Endothelial cell of umbilical vein (primary cell): ENCODE data around the gene RBKS. TPM values are rescaled to one million over a fixed set of nuclear protein-coding genes. Genes with fewer than 3 reads are reported as not detected.

ENCODE experiments used
- BruUV-seq: library from RNA; stranded (reverse); fragments of 400-500 nt; replicated peaks from 2 replicates; lab custom pipeline; 2021; lab: Mats Ljungman, UMichigan
- CTCF ChIA-PET: fragments of 300-600, 350-600 bp; sonication (Branson Sonifier 250); formaldehyde crosslinking; loops from one replicate; lab custom pipeline; 2021; ENCODE audit warnings: antibody characterized with exemption, inconsistent platforms; lab: Charles Lee
- POLR2A ChIA-PET: fragments of 300-600, 350-600 bp; sonication (Branson Sonifier 250); formaldehyde crosslinking; loops from one replicate; lab custom pipeline; 2021; ENCODE audit warnings: antibody characterized with exemption, inconsistent platforms; lab: Charles Lee
- DNase-seq: peaks from one replicate; pipeline ENCODE4 v3.0.0-alpha.2; 2011; ENCODE audit warnings: low read depth, low spot score
- FAIRE-seq: peaks from 2 replicates; lab custom pipeline; 2011; peaks lifted over from hg19 to GRCh38; lab: Jason Lieb, UNC
- H2AFZ ChIP-seq: 2 replicates; pipeline ENCODE4 v1.6.0; 2012; ENCODE audit warnings: low read depth, low read length, control low read depth, inconsistent platforms
- H3K27ac ChIP-seq: 2 replicates; pipeline ENCODE4 v1.5.1; 2011; ENCODE audit warnings: low read depth, mild to moderate bottlenecking, control low read depth, low read length, moderate library complexity; ENCODE audit not compliant: insufficient read depth
- H3K27me3 ChIP-seq, 2 experiments: 2 replicates each; pipeline versions ENCODE4 v1.6.0 to v1.6.1; 2011; ENCODE audit warnings: low read length in 2 of 2, mixed read lengths in 1 of 2; ENCODE audit not compliant: control insufficient read depth in 2 of 2, insufficient read depth in 2 of 2
- H3K36me3 ChIP-seq, 2 experiments: 2 replicates in 1 of 2; 3 replicates in 1 of 2; pipeline ENCODE4 v1.5.1; 2011; ENCODE audit warnings: low read length in 2 of 2, mild to moderate bottlenecking in 1 of 2, moderate library complexity in 1 of 2; ENCODE audit not compliant: control insufficient read depth in 2 of 2, insufficient read depth in 2 of 2; ENCODE audit errors: extremely low read depth in 1 of 2
- H3K4me1 ChIP-seq: 3 replicates; pipeline ENCODE4 v1.5.1; 2011; ENCODE audit warnings: mild to moderate bottlenecking, low read length; ENCODE audit not compliant: control insufficient read depth, insufficient read depth; ENCODE audit errors: extremely low read depth
- H3K4me2 ChIP-seq: 2 replicates; pipeline ENCODE4 v1.6.1; 2011; ENCODE audit warnings: low read length, control low read depth, mixed read lengths; ENCODE audit not compliant: insufficient read depth
- H3K4me3 ChIP-seq, 3 experiments: fragments of 200-600 bp in 1 of 3; sonication (generic), shearing (Covaris generic) in 1 of 3; replicated peaks in 1 of 3; 2 replicates each; pipeline ENCODE4 v1.5.1; 2011 to 2016; ENCODE audit warnings: control low read depth in 3 of 3, low read length in 3 of 3, mild to moderate bottlenecking in 2 of 3, inconsistent platforms in 1 of 3, low read depth in 1 of 3, moderate library complexity in 1 of 3; ENCODE audit not compliant: insufficient read depth in 1 of 3
- H3K79me2 ChIP-seq: 2 replicates; pipeline ENCODE4 v1.6.0; 2012; ENCODE audit warnings: low read length, inconsistent platforms; ENCODE audit not compliant: control insufficient read depth, insufficient read depth
- H3K9ac ChIP-seq: replicated peaks from 2 replicates; pipeline ENCODE3; 2011; ENCODE audit warnings: low read length, control low read depth; ENCODE audit not compliant: insufficient read depth; ENCODE audit errors: extremely low read depth
- H3K9me1 ChIP-seq: replicated peaks from 3 replicates; pipeline ENCODE4 v1.6.0; 2011; ENCODE audit warnings: mild to moderate bottlenecking, low read length; ENCODE audit not compliant: control insufficient read depth, insufficient read depth; ENCODE audit errors: extremely low read depth
- H3K9me3 ChIP-seq: replicated peaks from 2 replicates; pipeline ENCODE4 v1.5.1; 2012; ENCODE audit warnings: low read length, inconsistent platforms; ENCODE audit not compliant: control insufficient read depth, insufficient read depth
- H4K20me1 ChIP-seq: replicated peaks from 2 replicates; pipeline ENCODE3; 2011; ENCODE audit warnings: mild to moderate bottlenecking, low read length; ENCODE audit not compliant: control insufficient read depth, insufficient read depth; ENCODE audit errors: extremely low read depth
- CTCF ChIP-seq, 2 donors: IDR thresholded peaks; 1 replicate in 1 of 2; 2 replicates in 1 of 2; pipeline ENCODE4 v1.5.1; 2011; ENCODE audit warnings: low read length in 2 of 2, mild to moderate bottlenecking in 2 of 2, moderate library complexity in 2 of 2, control low read depth in 1 of 2, inconsistent platforms in 1 of 2, low read depth in 1 of 2; ENCODE audit not compliant: insufficient read depth in 1 of 2; ENCODE audit errors: extremely low read depth in 1 of 2
- EZH2 ChIP-seq: IDR thresholded peaks from 2 replicates; pipeline ENCODE4 v1.6.1; 2012; ENCODE audit warnings: borderline replicate concordance, low read depth, mild to moderate bottlenecking, moderate library complexity, low read length, inconsistent platforms; ENCODE audit not compliant: severe bottlenecking
- FOS ChIP-seq: IDR thresholded peaks from 2 replicates; pipeline ENCODE4 v1.6.1; 2011; ENCODE audit warnings: mild to moderate bottlenecking, low read length, moderate library complexity, borderline replicate concordance; ENCODE audit not compliant: insufficient read depth
- JUN ChIP-seq: IDR thresholded peaks from 2 replicates; pipeline ENCODE4 v1.6.1; 2011; ENCODE audit warnings: borderline replicate concordance, low read depth; ENCODE audit not compliant: insufficient read length, insufficient read depth
- MAX ChIP-seq: IDR thresholded peaks from 2 replicates; pipeline ENCODE4 v1.6.1; 2011; ENCODE audit not compliant: insufficient read depth, insufficient read length
- POLR2A ChIP-seq: IDR thresholded peaks from 2 replicates; pipeline ENCODE4 v1.6.1; 2012; ENCODE audit warnings: low read depth, mild to moderate bottlenecking, control low read depth, low read length
- POLR2AphosphoS5 ChIP-seq: IDR thresholded peaks from 2 replicates; pipeline ENCODE4 v1.6.1; 2012; ENCODE audit warnings: low read depth, mild to moderate bottlenecking, control low read depth, low read length, moderate library complexity; ENCODE audit not compliant: insufficient read depth
- dilution Hi-C: fragments of 300-500 bp; cut with MboI; formaldehyde crosslinking; loops from one replicate; pipeline ENCODE4 v1.15.0; 2019; ENCODE audit warnings: low sequenced_read_pairs; ENCODE audit not compliant: extremely low pct_ligation_motif_present
- intact Hi-C: fragments of 100-400 bp; cut with micrococcal nuclease; formaldehyde crosslinking; loops from one replicate; pipeline ENCODE4 v1.10.0; 2022
- polyA plus RNA-seq, 4 experiments: library from polyadenylated mRNA; depleted of rRNA in 3 of 4; stranded (reverse) in 3 of 4; unstranded in 1 of 4; fragments of >200 nt; gene quantifications; 2 replicates each; pipeline versions ENCODE4 v1.2.1 to v1.2.3, GENCODE V29; 2011 to 2012; ENCODE audit warnings: missing spikeins in 1 of 4
- total RNA-seq: library from RNA; stranded (reverse); gene quantifications from 2 replicates; pipeline ENCODE4 v1.2.3, GENCODE V29; 2021

The RBKS gene
- total and polyA plus RNA-seq, 2 donors (not counting 3 experiments of a cell fraction or from before 2014, with no cell fraction given), result 0.64 to 1.8 TPM

- Histone ChIP-seq H3K36me3 (no peaks in the 10 kb centered on the region), H3K9me3 (no peaks in the 10 kb centered on the region), H2AFZ (no peak overlapping the region), H3K4me3 (no peak overlapping the region), H3K4me2 (no peak overlapping the region), H3K27me3 (no peaks in the 10 kb centered on the region), H3K27ac (no peak overlapping the region), H3K79me2 (no peaks in the 10 kb centered on the region), H3K9me1 (no peaks in the 10 kb centered on the region), H4K20me1 (no peaks in the 10 kb centered on the region), H3K9ac (no peak overlapping the region), H3K4me1 (peaks cover 7% of the 10 kb centered on the region)
- TF ChIP-seq MAX (no peak), EZH2 (no peak), JUN (no peak), POLR2AphosphoS5 (no peak), FOS (no peak), POLR2A (no peak), CTCF (IDR thresholded peaks at IDR 0.05; ENCODE audit: extremely low read depth in 1 of 2, insufficient read depth in 1 of 2, low read depth in 1 of 2, low read length in 2 of 2) (no peak)
- POLR2A ChIA-PET, result no interaction called here
- no peak for DNase-seq
- dilution Hi-C loops, result no loop called here
- BruUV-seq, result no TSS peak
- no peak for FAIRE-seq
- intact Hi-C loops, result no loop called here
- CTCF ChIA-PET, result interaction anchor here (1.4 to 1.6 kb wide), 2 partner anchors 9 to 10 kb away, joined by 3 to 4 read pairs; no protein-coding TSS in a partner anchor
These were observed 127.0 kb downstream of the RBKS start for GRCh38 chr2:27762951-27763906.
